Parathyroid adenoma (tissue), 2 donors: ENCODE data around the gene CDR2.
"Not testable (repeated sequence)": the region's sequence is repeated elsewhere in the genome, so short reads cannot be mapped to it uniquely, and the experiment has no call there.

Experiments
- H2AFZ ChIP-seq: fragments of 300-600 bp; sonication (generic); one replicate; pipeline ENCODE4 v1.7.0; 2017; ENCODE audit warnings: antibody characterized with exemption, mild to moderate bottlenecking
- H3K27ac ChIP-seq: fragments of 300-600 bp; sonication (generic); one replicate; pipeline ENCODE4 v1.7.0; 2017
- H3K27me3 ChIP-seq: fragments of 300-600 bp; sonication (generic); one replicate; pipeline ENCODE4 v1.7.0; 2017; ENCODE audit warnings: low read length; ENCODE audit not compliant: control insufficient read depth, insufficient read depth
- H3K36me3 ChIP-seq: fragments of 300-600 bp; sonication (generic); one replicate; pipeline ENCODE4 v1.7.0; 2017; ENCODE audit warnings: low read length; ENCODE audit not compliant: control insufficient read depth, insufficient read depth
- H3K4me1 ChIP-seq: fragments of 300-600 bp; sonication (generic); one replicate; pipeline ENCODE4 v1.7.0; 2017; ENCODE audit warnings: control low read depth
- H3K4me2 ChIP-seq: fragments of 300-600 bp; sonication (generic); one replicate; pipeline ENCODE4 v1.7.0; 2017; ENCODE audit warnings: low read length
- H3K4me3 ChIP-seq: fragments of 300-600 bp; sonication (generic); one replicate; pipeline ENCODE4 v1.7.0; 2017; ENCODE audit warnings: low read depth, low read length
- H3K79me2 ChIP-seq: fragments of 300-600 bp; sonication (generic); one replicate; pipeline ENCODE4 v1.7.0; 2017; ENCODE audit warnings: control low read depth
- H3K9ac ChIP-seq: fragments of 300-600 bp; sonication (generic); one replicate; pipeline ENCODE4 v1.7.0; 2017; ENCODE audit warnings: mild to moderate bottlenecking
- H3K9me3 ChIP-seq: fragments of 300-600 bp; sonication (generic); one replicate; pipeline ENCODE4 v1.7.0; 2017; ENCODE audit warnings: low read length; ENCODE audit not compliant: control insufficient read depth
- CTCF ChIP-seq: fragments of 300-600 bp; sonication (generic); IDR thresholded peaks from one replicate; pipeline ENCODE4 v1.7.0; 2017; ENCODE audit warnings: antibody characterized with exemption, mild to moderate bottlenecking
- donor health status: primary hyperparathyroidism.

Gene CDR2

GRCh38 chr16:22369221-22369811 is 5.1 kb downstream of the CDR2 start:
- Histone ChIP-seq H2AFZ (no peak overlapping the region), H3K79me2 (peaks cover 42% of the 10 kb centered on the region), H3K9ac (no peak overlapping the region), H3K27ac (peak overlapping the region; percentile 3), H3K27me3 (no peaks in the 10 kb centered on the region), H3K9me3 (no peaks in the 10 kb centered on the region), H3K4me2 (no peak overlapping the region), H3K4me1 (peaks cover 5% of the 10 kb centered on the region), H3K36me3 (no peaks in the 10 kb centered on the region), H3K4me3 (no peak overlapping the region)
- no peak for TF ChIP-seq CTCF

GRCh38 chr16:22368200-22368826 is 6.1 kb downstream of the CDR2 start:
- H2AFZ ChIP-seq, H3K27ac ChIP-seq, H3K4me1 ChIP-seq: not testable (repeated sequence)

GRCh38 chr16:22366889-22367288 is 7.5 kb downstream of the CDR2 start:
- H3K27me3 ChIP-seq = no peaks in the 10 kb centered on the region
- H3K4me1 ChIP-seq = peaks cover 2% of the 10 kb centered on the region
- H2AFZ ChIP-seq = no peak overlapping the region
- peak overlapping the region; percentile 47 for H3K4me2 ChIP-seq
- H3K9me3 ChIP-seq = no peaks in the 10 kb centered on the region
- no peaks in the 10 kb centered on the region for H3K36me3 ChIP-seq
- H3K79me2 ChIP-seq = peaks cover 28% of the 10 kb centered on the region
- no peak overlapping the region for H3K4me3 ChIP-seq
- TF ChIP-seq CTCF = no peak
- H3K9ac ChIP-seq = no peak overlapping the region
- H3K27ac ChIP-seq = no peak overlapping the region

More at GRCh38 chr16:22368200-22368826, 6.1 kb downstream of the CDR2 start:
- not testable (repeated sequence) for H3K27me3 ChIP-seq, H3K36me3 ChIP-seq, H3K9ac ChIP-seq, H3K4me3 ChIP-seq, H3K9me3 ChIP-seq, H3K4me2 ChIP-seq
- peaks cover 35% of the 10 kb centered on the region for H3K79me2 ChIP-seq

- H3K4me1 ChIP-seq = peaks cover 2% of the 10 kb centered on the region
- H3K9me3 ChIP-seq = no peaks in the 10 kb centered on the region
- H3K4me2 ChIP-seq = no peak overlapping the region
- no peak overlapping the region for H3K27ac ChIP-seq
- H2AFZ ChIP-seq = no peak overlapping the region
- H3K4me3 ChIP-seq = no peak overlapping the region
- TF ChIP-seq CTCF = no peak
- H3K9ac ChIP-seq = no peak overlapping the region
- no peaks in the 10 kb centered on the region for H3K36me3 ChIP-seq
- H3K27me3 ChIP-seq = no peaks in the 10 kb centered on the region
- peaks cover 24% of the 10 kb centered on the region for H3K79me2 ChIP-seq
Measured at GRCh38 chr16:22366371-22366770, 8.0 kb downstream of the CDR2 start.

GRCh38 chr16:22364241-22364640 is 10.2 kb downstream of the CDR2 start:
- Histone ChIP-seq H3K27ac (no peak overlapping the region), H3K9me3 (no peaks in the 10 kb centered on the region), H3K9ac (no peak overlapping the region), H3K27me3 (no peaks in the 10 kb centered on the region), H3K79me2 (peaks cover 19% of the 10 kb centered on the region), H3K4me2 (no peak overlapping the region), H3K36me3 (no peaks in the 10 kb centered on the region), H3K4me3 (no peak overlapping the region), H3K4me1 (no peaks in the 10 kb centered on the region), H2AFZ (no peak overlapping the region)
- no peak for TF ChIP-seq CTCF
